DND-41 (cell line): ENCODE results near the gene CD69.

Experiments used
- ATAC-seq: fragments of 200-7000 bp; cut with Tn5 transposase; 3 replicates; pipeline ENCODE4 v1.9.1; 2021; ENCODE audit warnings: low read depth; ENCODE audit not compliant: insufficient read depth
- DNase-seq: peaks from one replicate; pipeline ENCODE4 v3.0.0-alpha.2; 2020
- H2AFZ ChIP-seq: 2 replicates; pipeline ENCODE4 v1.6.0; 2012; ENCODE audit warnings: low read depth, low read length
- H3K27ac ChIP-seq: 2 replicates; pipeline ENCODE4 v1.5.1; 2012; ENCODE audit warnings: low read length, inconsistent platforms
- H3K27me3 ChIP-seq: fragments of 200-600 bp; sonication (generic); 2 replicates; pipeline ENCODE4 v1.6.0; 2012; ENCODE audit warnings: low read length, mild to moderate bottlenecking, inconsistent platforms; ENCODE audit not compliant: insufficient read depth, poor library complexity
- H3K36me3 ChIP-seq: 2 replicates; pipeline ENCODE4 v1.5.1; 2012; ENCODE audit warnings: low read length, inconsistent platforms; ENCODE audit not compliant: insufficient read depth
- H3K4me1 ChIP-seq: 2 replicates; pipeline ENCODE4 v1.5.1; 2012; ENCODE audit warnings: mild to moderate bottlenecking, low read length; ENCODE audit not compliant: insufficient read depth
- H3K4me2 ChIP-seq: 2 replicates; pipeline ENCODE4 v1.6.0; 2012; ENCODE audit warnings: mild to moderate bottlenecking, moderate library complexity, low read length, inconsistent platforms; ENCODE audit not compliant: insufficient read depth
- H3K4me3 ChIP-seq, 2 experiments: fragments of 200-600 bp in 1 of 2; shearing (Covaris generic) in 1 of 2; 2 replicates each; pipeline ENCODE4 v1.5.1; 2012 to 2016; ENCODE audit warnings: inconsistent platforms in 2 of 2, low read length in 2 of 2, mild to moderate bottlenecking in 2 of 2, low read depth in 1 of 2, moderate library complexity in 1 of 2
- H3K79me2 ChIP-seq: 2 replicates; pipeline ENCODE4 v1.6.0; 2012; ENCODE audit warnings: low read length, inconsistent platforms; ENCODE audit not compliant: insufficient read depth
- H3K9ac ChIP-seq: 2 replicates; pipeline ENCODE4 v1.6.0; 2012; ENCODE audit warnings: low read depth, mild to moderate bottlenecking, inconsistent platforms, low read length, moderate library complexity
- H3K9me3 ChIP-seq: 2 replicates; pipeline ENCODE4 v1.5.1; 2012; ENCODE audit warnings: low read length, moderate library complexity, mild to moderate bottlenecking, inconsistent platforms; ENCODE audit not compliant: insufficient read depth, severe bottlenecking
- H4K20me1 ChIP-seq: 2 replicates; pipeline ENCODE4 v1.6.0; 2012; ENCODE audit warnings: low read length; ENCODE audit not compliant: insufficient read depth
- EZH2 ChIP-seq: IDR thresholded peaks from 3 replicates; pipeline ENCODE4 v1.6.1; 2012; ENCODE audit warnings: borderline replicate concordance, low read depth, mild to moderate bottlenecking, moderate library complexity, low read length, inconsistent platforms; ENCODE audit not compliant: severe bottlenecking
- TF ChIP-seq, protein P1 (sequence below): IDR thresholded peaks from 2 replicates; pipeline ENCODE4 v1.5.1; 2012; ENCODE audit warnings: borderline replicate concordance, low read length, moderate library complexity, mild to moderate bottlenecking; ENCODE audit not compliant: poor library complexity, severe bottlenecking; ENCODE audit errors: extremely low read depth

CD69 gene

DNA sequence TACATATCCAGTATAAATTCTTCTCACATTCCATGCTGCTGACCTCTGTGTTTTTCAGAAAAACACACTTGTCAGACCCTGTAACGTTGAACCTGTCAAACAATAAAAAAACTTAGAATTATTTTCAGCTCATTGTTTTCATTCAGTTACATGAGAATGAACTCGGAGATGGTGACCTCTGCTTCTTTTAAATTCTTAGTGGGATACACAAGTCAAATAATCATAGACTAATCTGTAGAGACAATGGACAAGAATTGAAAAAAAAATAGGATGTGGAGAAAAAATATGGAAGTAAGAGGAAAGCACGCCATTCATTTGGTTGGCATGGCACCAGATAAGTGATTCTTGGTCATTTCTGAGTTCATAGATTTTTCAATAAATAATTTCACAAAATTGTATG is 7.2 kb downstream of the CD69 start:
- Histone ChIP-seq H3K36me3 (peaks cover 49% of the 10 kb centered on the region), H3K9ac (no peak overlapping the region), H3K79me2 (peaks cover 37% of the 10 kb centered on the region), H3K27me3 (no peaks in the 10 kb centered on the region), H3K4me1 (peaks cover 42% of the 10 kb centered on the region), H3K4me2 (no peak overlapping the region), H3K27ac (no peak overlapping the region), H2AFZ (no peak overlapping the region), H3K4me3 (no peak overlapping the region), H4K20me1 (no peaks in the 10 kb centered on the region), H3K9me3 (no peaks in the 10 kb centered on the region)
- DNase-seq (no peak), ATAC-seq (no peak)
- TF ChIP-seq, protein P1, sequence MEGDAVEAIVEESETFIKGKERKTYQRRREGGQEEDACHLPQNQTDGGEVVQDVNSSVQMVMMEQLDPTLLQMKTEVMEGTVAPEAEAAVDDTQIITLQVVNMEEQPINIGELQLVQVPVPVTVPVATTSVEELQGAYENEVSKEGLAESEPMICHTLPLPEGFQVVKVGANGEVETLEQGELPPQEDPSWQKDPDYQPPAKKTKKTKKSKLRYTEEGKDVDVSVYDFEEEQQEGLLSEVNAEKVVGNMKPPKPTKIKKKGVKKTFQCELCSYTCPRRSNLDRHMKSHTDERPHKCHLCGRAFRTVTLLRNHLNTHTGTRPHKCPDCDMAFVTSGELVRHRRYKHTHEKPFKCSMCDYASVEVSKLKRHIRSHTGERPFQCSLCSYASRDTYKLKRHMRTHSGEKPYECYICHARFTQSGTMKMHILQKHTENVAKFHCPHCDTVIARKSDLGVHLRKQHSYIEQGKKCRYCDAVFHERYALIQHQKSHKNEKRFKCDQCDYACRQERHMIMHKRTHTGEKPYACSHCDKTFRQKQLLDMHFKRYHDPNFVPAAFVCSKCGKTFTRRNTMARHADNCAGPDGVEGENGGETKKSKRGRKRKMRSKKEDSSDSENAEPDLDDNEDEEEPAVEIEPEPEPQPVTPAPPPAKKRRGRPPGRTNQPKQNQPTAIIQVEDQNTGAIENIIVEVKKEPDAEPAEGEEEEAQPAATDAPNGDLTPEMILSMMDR = no peak
- no peak for TF ChIP-seq EZH2

DNA sequence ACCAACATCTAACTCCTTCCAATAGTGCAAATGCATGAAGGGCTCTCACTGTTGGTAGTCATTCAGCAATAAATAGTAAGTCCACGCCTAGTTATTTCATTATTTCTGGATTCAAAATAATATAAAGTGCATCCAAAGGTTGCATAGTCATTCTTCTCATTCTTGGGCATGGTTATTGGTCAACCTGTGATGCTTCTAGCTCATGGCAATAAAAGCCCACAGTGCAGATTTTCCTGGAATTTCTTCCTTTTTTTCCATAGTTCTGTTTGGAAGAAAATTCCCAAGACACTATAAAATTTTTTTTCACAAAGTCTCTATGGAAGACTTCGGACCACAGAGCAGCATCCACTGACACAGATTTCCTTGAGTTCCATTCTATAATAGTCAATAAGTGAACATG is 7.6 kb downstream of the CD69 start:
- DNase-seq (no peak), ATAC-seq (no peak)
- no peaks in the 10 kb centered on the region for H3K9me3 ChIP-seq
- H2AFZ ChIP-seq = no peak overlapping the region
- peaks cover 33% of the 10 kb centered on the region for H3K79me2 ChIP-seq
- H3K4me3 ChIP-seq = no peak overlapping the region
- no peak overlapping the region for H3K27ac ChIP-seq
- peaks cover 49% of the 10 kb centered on the region for H3K36me3 ChIP-seq
- no peak for TF ChIP-seq EZH2
- TF ChIP-seq, protein P1 = no peak
- H3K9ac ChIP-seq = no peak overlapping the region
- peaks cover 42% of the 10 kb centered on the region for H3K4me1 ChIP-seq
- no peaks in the 10 kb centered on the region for H3K27me3 ChIP-seq
- no peak overlapping the region for H3K4me2 ChIP-seq
- no peaks in the 10 kb centered on the region for H4K20me1 ChIP-seq

DNA sequence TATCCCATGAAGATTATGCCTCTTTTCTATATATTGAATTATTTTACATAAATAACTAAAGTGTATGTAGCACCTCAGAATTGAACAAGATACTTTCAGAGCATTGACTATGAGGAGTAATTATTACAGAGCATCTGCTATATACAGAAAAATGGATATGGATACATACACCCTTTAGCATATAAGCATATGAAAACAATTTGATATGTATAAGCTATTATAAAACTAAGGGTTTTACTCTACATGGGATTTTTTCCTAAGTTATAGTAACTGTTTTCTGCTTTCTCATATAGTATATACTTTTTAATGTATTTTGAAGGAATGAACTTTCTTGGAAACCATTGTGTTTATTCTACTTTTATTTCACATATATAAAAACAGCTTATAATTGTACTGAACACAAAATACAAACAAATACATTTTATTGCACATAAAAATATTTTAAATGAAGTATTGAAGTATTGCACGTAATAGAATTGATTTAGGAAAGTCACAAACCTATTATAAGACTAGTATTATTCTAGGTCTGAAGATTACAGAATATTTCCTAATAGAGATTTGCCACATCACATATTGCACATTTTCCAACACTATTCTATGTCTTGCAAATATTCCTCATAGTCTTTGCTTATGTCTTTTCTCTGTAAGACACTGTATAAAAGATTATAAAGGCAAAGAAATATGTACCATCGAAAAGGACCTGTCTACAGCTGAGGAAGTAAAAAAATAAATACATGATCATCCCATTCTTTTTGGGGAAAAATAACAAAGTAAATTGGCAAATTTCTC is 8.4 kb downstream of the CD69 start:
- peaks cover 49% of the 10 kb centered on the region for H3K36me3 ChIP-seq

More for the DNA sequence above, 8.4 kb downstream of the CD69 start:
- H4K20me1 ChIP-seq = no peaks in the 10 kb centered on the region
- H3K79me2 ChIP-seq = peaks cover 25% of the 10 kb centered on the region
- H2AFZ ChIP-seq = no peak overlapping the region
- no peak overlapping the region for H3K27ac ChIP-seq
- ATAC-seq (no peak), DNase-seq (no peak)
- H3K4me2 ChIP-seq = no peak overlapping the region
- no peak overlapping the region for H3K4me3 ChIP-seq
- peaks cover 35% of the 10 kb centered on the region for H3K4me1 ChIP-seq
- TF ChIP-seq EZH2 = no peak
- TF ChIP-seq, protein P1 = no peak
- H3K27me3 ChIP-seq = no peaks in the 10 kb centered on the region
- H3K9ac ChIP-seq = no peak overlapping the region
- H3K9me3 ChIP-seq = no peaks in the 10 kb centered on the region
